WERI-Rb-1 (cell line): ENCODE data around the gene RSPH6A.
"Not testable (repeated sequence)": the region's sequence is repeated elsewhere in the genome, so short reads cannot be mapped to it uniquely, and the experiment has no call there.

Experiments used
- DNase-seq: peaks from one replicate; pipeline ENCODE4 v3.0.0-alpha.2; 2020
- H3K27ac ChIP-seq: fragments of 250-450 bp; sonication (Bioruptor Pico); 2 replicates; pipeline ENCODE4 v1.5.1; 2020; ENCODE audit warnings: mild to moderate bottlenecking, moderate library complexity
- H3K27me3 ChIP-seq: fragments of 250-450 bp; sonication (Bioruptor Pico); 2 replicates; pipeline ENCODE4 v1.5.1; 2021; ENCODE audit warnings: mild to moderate bottlenecking, low read depth, moderate library complexity; ENCODE audit not compliant: insufficient read depth, severe bottlenecking
- H3K36me3 ChIP-seq: fragments of 250-450 bp; sonication (Bioruptor Pico); 2 replicates; pipeline ENCODE4 v1.5.1; 2020; ENCODE audit warnings: mild to moderate bottlenecking, moderate library complexity
- H3K4me3 ChIP-seq: 2 replicates; pipeline ENCODE4 v1.5.1; 2011; ENCODE audit warnings: low read depth, mild to moderate bottlenecking, control low read depth, low read length
- H3K9me3 ChIP-seq: fragments of 250-450 bp; sonication (Bioruptor Pico); 2 replicates; pipeline ENCODE4 v1.5.1; 2021; ENCODE audit warnings: mild to moderate bottlenecking, moderate library complexity; ENCODE audit not compliant: severe bottlenecking
- CTCF ChIP-seq: IDR thresholded peaks from 2 replicates; pipeline ENCODE4 v1.5.1; 2011; ENCODE audit warnings: low read depth, mild to moderate bottlenecking, control low read depth, inconsistent platforms, low read length

The RSPH6A gene

DNA sequence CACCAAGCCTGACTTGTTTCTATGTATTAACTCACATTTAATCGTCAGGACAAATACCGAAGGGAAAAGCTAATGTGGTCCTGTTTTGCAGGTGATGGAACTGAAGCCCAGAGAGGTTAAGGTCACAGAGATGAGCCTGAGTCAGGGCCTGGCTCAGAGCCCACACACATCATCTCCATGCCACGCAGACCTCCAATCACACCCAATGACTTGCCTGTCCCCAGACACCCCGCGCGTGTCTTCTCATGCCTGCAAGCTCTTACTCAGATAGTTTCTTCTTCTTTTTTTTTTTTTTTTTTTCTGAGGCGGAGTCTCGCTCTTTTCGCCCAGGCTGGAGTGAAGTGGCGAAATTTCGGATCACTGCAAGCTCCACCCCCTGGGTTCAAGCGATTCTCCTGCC lies 62.5 kb downstream of the RSPH6A start:
- no peaks in the 10 kb centered on the region for H3K36me3 ChIP-seq
- H3K4me3 ChIP-seq: no peak overlapping the region
- H3K9me3 ChIP-seq: no peaks in the 10 kb centered on the region
- TF ChIP-seq CTCF: no peak
- H3K27me3 ChIP-seq: no peaks in the 10 kb centered on the region
- no peak overlapping the region for H3K27ac ChIP-seq
- DNase-seq: no peak

DNA sequence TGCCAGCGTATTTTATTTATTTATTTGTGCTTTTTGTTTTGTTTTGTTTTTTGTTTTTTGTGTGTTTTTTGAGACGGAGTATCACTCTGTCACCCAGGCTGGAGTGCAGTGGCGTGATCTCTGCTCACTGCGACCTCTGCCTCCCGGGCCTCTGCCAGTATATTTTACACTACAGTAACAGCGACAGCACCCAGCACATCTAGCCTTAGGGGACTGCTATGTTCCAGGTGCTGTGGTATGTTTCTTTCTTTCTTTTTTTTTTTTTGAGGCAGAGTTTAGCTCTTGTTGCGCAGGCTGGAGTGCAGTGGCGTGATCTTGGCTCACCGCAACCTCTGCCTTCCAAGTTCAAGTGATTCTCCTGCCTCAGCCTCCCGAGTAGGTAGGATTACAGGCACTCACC lies 63.6 kb downstream of the RSPH6A start:
- H3K27me3 ChIP-seq, H3K4me3 ChIP-seq, H3K27ac ChIP-seq, DNase-seq, H3K36me3 ChIP-seq, H3K9me3 ChIP-seq: not testable (repeated sequence)

DNA sequence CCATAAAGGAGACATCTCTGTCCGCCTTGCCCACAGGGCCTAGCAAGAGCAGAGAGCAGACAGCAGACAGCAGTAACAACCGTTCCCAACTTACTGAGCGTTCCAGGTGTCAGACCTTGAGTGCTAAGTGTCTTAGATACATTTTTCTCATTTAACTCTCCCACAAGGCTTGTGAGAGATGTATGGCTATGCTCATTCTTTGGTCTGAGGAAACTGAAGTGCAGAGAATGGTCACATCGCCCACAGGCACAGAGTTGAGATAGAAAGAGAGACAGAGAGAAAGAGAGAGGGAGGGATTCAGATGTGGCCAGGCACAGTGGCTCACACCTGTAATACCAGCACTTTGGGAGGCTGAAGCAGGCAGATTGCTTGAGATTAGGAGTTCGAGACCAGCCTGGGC lies 67.6 kb downstream of the RSPH6A start:
- Histone ChIP-seq H3K4me3 (no peak overlapping the region), H3K36me3 (no peaks in the 10 kb centered on the region), H3K27me3 (no peaks in the 10 kb centered on the region), H3K9me3 (no peaks in the 10 kb centered on the region), H3K27ac (no peak overlapping the region)
- TF ChIP-seq CTCF: no peak
- DNase-seq: no peak

DNA sequence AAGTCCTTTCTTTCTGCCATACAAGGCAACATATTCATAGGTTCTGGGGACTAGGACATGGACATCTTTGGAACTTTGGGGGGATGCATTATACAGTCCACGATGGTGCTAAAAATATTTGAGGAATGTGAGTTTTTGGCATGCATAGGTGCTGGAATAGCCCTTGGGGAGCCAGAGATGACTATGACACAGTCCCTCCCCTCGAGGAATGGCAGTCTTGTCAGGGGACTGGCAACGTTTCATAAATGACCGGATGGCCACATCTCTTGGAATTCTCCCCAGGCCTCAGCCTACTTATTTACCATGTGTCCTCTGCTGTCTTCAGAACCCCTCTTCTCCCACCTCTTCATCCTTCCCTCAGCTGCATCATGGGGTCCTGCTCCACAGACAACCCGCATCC lies 68.2 kb downstream of the RSPH6A start:
- no peaks in the 10 kb centered on the region for H3K36me3 ChIP-seq
- no peak overlapping the region for H3K27ac ChIP-seq
- no peak for TF ChIP-seq CTCF
- H3K4me3 ChIP-seq: no peak overlapping the region
- DNase-seq: no peak
- no peaks in the 10 kb centered on the region for H3K9me3 ChIP-seq
- no peaks in the 10 kb centered on the region for H3K27me3 ChIP-seq
